ENCODE data around the gene BTBD9.
A peak's percentile ranks its signal among the peaks of the same experiment; 100 is the strongest.

Gene BTBD9

GRCh38 chr6:38310061-38310460, 329.7 kb downstream of the BTBD9 start:
- no peak overlapping the region for H3K27ac ChIP-seq (ENCODE audit: low read depth, low read length)
- H3K36me3 ChIP-seq (ENCODE audit: control insufficient read depth, low read length): no peaks in the 10 kb centered on the region
- H3K27me3 ChIP-seq (ENCODE audit: control insufficient read depth, low read length): no peaks in the 10 kb centered on the region
- H3K4me2 ChIP-seq (ENCODE audit: low read length): no peak overlapping the region
- no peaks in the 10 kb centered on the region for H3K79me2 ChIP-seq (ENCODE audit: control insufficient read depth, low read length)
- TF ChIP-seq CTCF (IDR thresholded peaks at IDR 0.05; ENCODE audit: low read depth, low read length, poor library complexity, severe bottlenecking) (no peak), EZH2phosphoT487 (IDR thresholded peaks at IDR 0.05; ENCODE audit: borderline replicate concordance, low read length) (no peak)
- H3K4me3 ChIP-seq (ENCODE audit: low read length): no peak overlapping the region
- no peaks in the 10 kb centered on the region for H3K9me3 ChIP-seq (ENCODE audit: control insufficient read depth, insufficient read depth, low read length)
- H3K9me2 ChIP-seq (replicated peaks; ENCODE audit: control insufficient read depth, low read length): no peaks in the 10 kb centered on the region
- H3F3A ChIP-seq (ENCODE audit: control insufficient read depth, insufficient read depth): no peaks in the 10 kb centered on the region
- H4K20me1 ChIP-seq (ENCODE audit: control insufficient read depth, insufficient read depth, low read depth, low read length): no peaks in the 10 kb centered on the region
- H3K4me1 ChIP-seq (ENCODE audit: control insufficient read depth, low read length): peaks cover 27% of the 10 kb centered on the region

- TF ChIP-seq EZH2phosphoT487 (IDR thresholded peaks at IDR 0.05; ENCODE audit: borderline replicate concordance, low read length): no peak
- TF ChIP-seq CTCF (IDR thresholded peaks at IDR 0.05; ENCODE audit: low read depth, low read length, poor library complexity, severe bottlenecking): no peak
- H3K9me2 ChIP-seq (replicated peaks; ENCODE audit: control insufficient read depth, low read length): no peaks in the 10 kb centered on the region
- no peaks in the 10 kb centered on the region for H3F3A ChIP-seq (ENCODE audit: control insufficient read depth, insufficient read depth)
- H3K4me1 ChIP-seq (ENCODE audit: control insufficient read depth, low read length): peaks cover 27% of the 10 kb centered on the region
- H3K36me3 ChIP-seq (ENCODE audit: control insufficient read depth, low read length): no peaks in the 10 kb centered on the region
- H4K20me1 ChIP-seq (ENCODE audit: control insufficient read depth, insufficient read depth, low read depth, low read length): no peaks in the 10 kb centered on the region
- H3K4me2 ChIP-seq (ENCODE audit: low read length): peak overlapping the region; percentile 27
- H3K27ac ChIP-seq (ENCODE audit: low read depth, low read length): no peak overlapping the region
- H3K9me3 ChIP-seq (ENCODE audit: control insufficient read depth, insufficient read depth, low read length): no peaks in the 10 kb centered on the region
- no peak overlapping the region for H3K4me3 ChIP-seq (ENCODE audit: low read length)
- no peaks in the 10 kb centered on the region for H3K27me3 ChIP-seq (ENCODE audit: control insufficient read depth, low read length)
- H3K79me2 ChIP-seq (ENCODE audit: control insufficient read depth, low read length): no peaks in the 10 kb centered on the region
Observed at GRCh38 chr6:38307740-38308139, 332.0 kb downstream of the BTBD9 start.

GRCh38 chr6:38306931-38307330, 332.8 kb downstream of the BTBD9 start:
- H3K9me2 ChIP-seq (replicated peaks; ENCODE audit: control insufficient read depth, low read length): no peaks in the 10 kb centered on the region
- H3K36me3 ChIP-seq (ENCODE audit: control insufficient read depth, low read length): no peaks in the 10 kb centered on the region
- H3K27ac ChIP-seq (ENCODE audit: low read depth, low read length): no peak overlapping the region
- TF ChIP-seq CTCF (IDR thresholded peaks at IDR 0.05; ENCODE audit: low read depth, low read length, poor library complexity, severe bottlenecking) (no peak), EZH2phosphoT487 (IDR thresholded peaks at IDR 0.05; ENCODE audit: borderline replicate concordance, low read length) (no peak)
- no peaks in the 10 kb centered on the region for H3K27me3 ChIP-seq (ENCODE audit: control insufficient read depth, low read length)
- peaks cover 27% of the 10 kb centered on the region for H3K4me1 ChIP-seq (ENCODE audit: control insufficient read depth, low read length)
- peak overlapping the region; percentile 27 for H3K4me2 ChIP-seq (ENCODE audit: low read length)
- H3K9me3 ChIP-seq (ENCODE audit: control insufficient read depth, insufficient read depth, low read length): no peaks in the 10 kb centered on the region
- H3K79me2 ChIP-seq (ENCODE audit: control insufficient read depth, low read length): no peaks in the 10 kb centered on the region
- no peaks in the 10 kb centered on the region for H4K20me1 ChIP-seq (ENCODE audit: control insufficient read depth, insufficient read depth, low read depth, low read length)
- H3F3A ChIP-seq (ENCODE audit: control insufficient read depth, insufficient read depth): no peaks in the 10 kb centered on the region
- H3K4me3 ChIP-seq (ENCODE audit: low read length): peak overlapping the region; percentile 2; the same call in 1 of the 2 replicates

Measured in DOHH2 (cell line).